PC-9 (cell line): Measurements from ENCODE around the gene DSG4. TPM values are rescaled to one million over a fixed set of nuclear protein-coding genes. Genes with fewer than 3 reads are reported as not detected.

ENCODE experiments used
- BruUV-seq: library from RNA; stranded (reverse); fragments of 400-500 nt; replicated peaks from 2 replicates; lab custom pipeline; 2021; lab: Mats Ljungman, UMichigan
- CTCF ChIA-PET: fragments of 300-600 bp; sonication (Branson Sonifier 250); formaldehyde crosslinking; loops from one replicate; lab custom pipeline; 2022; ENCODE audit warnings: antibody characterized with exemption; lab: Charles Lee
- POLR2A ChIA-PET: fragments of 300-600 bp; sonication (Branson Sonifier 250); formaldehyde crosslinking; loops from one replicate; lab custom pipeline; 2022; ENCODE audit warnings: antibody characterized with exemption; ENCODE audit not compliant: unreplicated experiment; lab: Charles Lee
- DNase-seq, 2 experiments: peaks; one replicate each; pipeline versions ENCODE4 v3.0.0 to v3.0.0-alpha.2; 2015 to 2022; ENCODE audit warnings: mixed read lengths in 1 of 2
- H2AFZ ChIP-seq: fragments of 200-600 bp; sonication (generic); 2 replicates; pipeline ENCODE4 v1.8.1; 2017; ENCODE audit warnings: antibody characterized with exemption
- H3F3A ChIP-seq: fragments of 200-600 bp; sonication (generic); 2 replicates; pipeline ENCODE4 v1.8.1; 2017; ENCODE audit warnings: antibody characterized with exemption, mild to moderate bottlenecking, low read depth; ENCODE audit not compliant: insufficient read depth
- H3K27ac ChIP-seq: fragments of 200-600 bp; sonication (generic); 2 replicates; pipeline ENCODE4 v1.6.1; 2016; ENCODE audit warnings: mixed run types
- H3K27me3 ChIP-seq: fragments of 200-600 bp; sonication (generic); 2 replicates; pipeline ENCODE4 v1.6.1; 2016; ENCODE audit warnings: low read depth, mixed run types; ENCODE audit not compliant: insufficient read depth
- H3K36me3 ChIP-seq: fragments of 200-600 bp; sonication (generic); 2 replicates; pipeline ENCODE4 v1.6.1; 2016; ENCODE audit warnings: low read depth, mixed run types
- H3K4me1 ChIP-seq: fragments of 200-600 bp; sonication (generic); replicated peaks from 2 replicates; pipeline ENCODE4 v1.6.1; 2016; ENCODE audit warnings: mixed run types; ENCODE audit not compliant: insufficient read depth
- H3K4me2 ChIP-seq: fragments of 200-600 bp; sonication (generic); 2 replicates; pipeline ENCODE4 v1.6.1; 2017; ENCODE audit warnings: mixed run types
- H3K4me3 ChIP-seq: fragments of 200-600 bp; sonication (generic); 2 replicates; pipeline ENCODE4 v1.6.1; 2016; ENCODE audit warnings: mixed run types
- H3K79me2 ChIP-seq: fragments of 200-600 bp; sonication (generic); 2 replicates; pipeline ENCODE4 v1.6.1; 2017; ENCODE audit warnings: low read depth, mixed run types
- H3K9me2 ChIP-seq: fragments of 200-600 bp; sonication (generic); 2 replicates; pipeline ENCODE4 v1.8.1; 2017; ENCODE audit warnings: mild to moderate bottlenecking; ENCODE audit not compliant: insufficient read depth
- H3K9me3 ChIP-seq: fragments of 200-600 bp; sonication (generic); 2 replicates; pipeline ENCODE4 v1.8.1; 2016; ENCODE audit warnings: low read depth; ENCODE audit not compliant: insufficient read depth
- H4K20me1 ChIP-seq: fragments of 200-600 bp; sonication (generic); 2 replicates; pipeline ENCODE4 v1.8.1; 2017; ENCODE audit not compliant: insufficient read depth
- CTCF ChIP-seq: fragments of 200-600 bp; sonication (generic); conservative IDR thresholded peaks from 2 replicates; pipeline ENCODE4 v1.6.1; 2017; ENCODE audit warnings: mixed run types, antibody characterized with exemption, mild to moderate bottlenecking, moderate library complexity
- EZH2 ChIP-seq: fragments of 200-600 bp; sonication (generic); IDR thresholded peaks from 2 replicates; pipeline ENCODE4 v1.8.0; 2017; ENCODE audit warnings: antibody characterized with exemption, low read depth
- intact Hi-C: fragments of 100-400 bp; cut with micrococcal nuclease; formaldehyde crosslinking; loops from one replicate; pipeline ENCODE4 v1.10.0; 2022; ENCODE audit not compliant: unreplicated experiment
- total RNA-seq: library from RNA; stranded (reverse); gene quantifications from 2 replicates; pipeline ENCODE4 v1.2.3, GENCODE V29; 2021

Gene DSG4
- total RNA-seq, 1 experiment from 2014 or later, result not detected

DNA sequence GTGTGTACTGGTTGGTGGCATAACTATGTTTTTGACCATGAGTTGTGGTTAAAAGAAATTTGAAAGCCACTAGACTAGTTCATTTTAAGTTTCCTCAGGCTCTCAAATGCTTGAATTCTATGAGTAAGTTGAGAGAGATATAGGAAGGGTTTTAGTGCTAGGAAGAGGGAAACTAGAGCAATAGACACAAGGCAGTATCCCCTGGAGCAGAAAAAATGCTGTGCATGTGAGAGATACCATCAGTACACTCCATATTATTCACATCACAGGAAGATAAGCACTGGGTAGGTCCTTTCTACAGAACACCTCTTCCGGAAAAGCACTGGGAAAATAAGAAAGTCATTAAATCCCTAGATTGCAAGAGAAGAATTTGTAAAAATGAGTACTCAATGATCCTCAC lies 51.6 kb downstream of the DSG4 start:
- Histone ChIP-seq H2AFZ (no peak overlapping the region), H3K4me3 (no peak overlapping the region), H3K27ac (no peak overlapping the region), H3K9me3 (no peaks in the 10 kb centered on the region), H3K4me2 (no peak overlapping the region), H3K4me1 (no peaks in the 10 kb centered on the region), H3F3A (no peaks in the 10 kb centered on the region), H3K27me3 (no peaks in the 10 kb centered on the region), H3K9me2 (no peaks in the 10 kb centered on the region), H4K20me1 (no peaks in the 10 kb centered on the region), H3K36me3 (no peaks in the 10 kb centered on the region), H3K79me2 (no peaks in the 10 kb centered on the region)
- intact Hi-C loops, result no loop called here
- DNase-seq, result no peak
- ChIA-PET CTCF (no interaction called here), POLR2A (no interaction called here)
- no peak for TF ChIP-seq CTCF
- TF ChIP-seq EZH2, result no peak
- no TSS peak for BruUV-seq

GRCh38 chr18:31429623-31430022 lies 53.0 kb downstream of the DSG4 start:
- Histone ChIP-seq H3K36me3 (no peaks in the 10 kb centered on the region), H3F3A (no peaks in the 10 kb centered on the region), H3K27ac (no peak overlapping the region), H4K20me1 (no peaks in the 10 kb centered on the region), H3K79me2 (no peaks in the 10 kb centered on the region), H3K9me3 (no peaks in the 10 kb centered on the region), H2AFZ (no peak overlapping the region), H3K4me3 (no peak overlapping the region), H3K4me1 (no peaks in the 10 kb centered on the region), H3K9me2 (no peaks in the 10 kb centered on the region), H3K27me3 (no peaks in the 10 kb centered on the region), H3K4me2 (no peak overlapping the region)
- no peak for DNase-seq
- POLR2A ChIA-PET, result interaction anchor here (0.7 kb wide), 1 partner anchor 84 kb away, joined by 3 read pairs; no protein-coding TSS in a partner anchor
- CTCF ChIA-PET, result interaction anchor here (0.6 to 0.7 kb wide), 2 partner anchors 174 to 188 kb away, joined by 6 to 15 read pairs; no protein-coding TSS in a partner anchor
- intact Hi-C loops, result no loop called here
- no TSS peak for BruUV-seq
- TF ChIP-seq EZH2 (no peak), CTCF (no peak)

DNA sequence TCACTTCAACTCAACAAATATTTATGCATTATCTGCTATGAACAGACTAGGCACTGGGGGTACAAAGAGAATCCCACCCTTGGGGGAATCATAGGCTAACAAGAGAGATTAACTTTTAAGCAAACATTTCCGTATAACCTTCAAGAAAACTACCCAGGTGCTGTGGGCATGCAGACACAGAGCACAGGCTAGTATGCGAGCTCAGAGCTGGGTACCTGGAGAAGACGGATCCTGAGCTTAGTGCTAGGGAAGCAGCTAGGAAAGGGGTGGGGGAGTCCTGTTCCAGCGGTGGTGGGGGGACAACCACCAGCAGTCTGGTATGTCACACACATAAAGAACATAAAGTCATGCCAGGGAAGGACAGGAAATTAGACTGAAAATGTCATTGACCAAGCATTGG lies 53.5 kb downstream of the DSG4 start:
- H3K36me3 ChIP-seq, result no peaks in the 10 kb centered on the region
- BruUV-seq, result no TSS peak
- H2AFZ ChIP-seq, result no peak overlapping the region
- H3K79me2 ChIP-seq, result no peaks in the 10 kb centered on the region
- no peaks in the 10 kb centered on the region for H3K27me3 ChIP-seq
- TF ChIP-seq EZH2, result no peak
- no peak for TF ChIP-seq CTCF
- H3K4me3 ChIP-seq, result no peak overlapping the region
- H4K20me1 ChIP-seq, result no peaks in the 10 kb centered on the region
- H3K9me2 ChIP-seq, result no peaks in the 10 kb centered on the region
- POLR2A ChIA-PET, result interaction anchor here (0.7 kb wide), 1 partner anchor 83 kb away, joined by 3 read pairs; no protein-coding TSS in a partner anchor
- no peaks in the 10 kb centered on the region for H3F3A ChIP-seq
- H3K27ac ChIP-seq, result no peak overlapping the region
- CTCF ChIA-PET, result interaction anchor here (0.6 to 0.7 kb wide), 2 partner anchors 175 to 188 kb away, joined by 6 to 15 read pairs; no protein-coding TSS in a partner anchor
- intact Hi-C loops, result no loop called here
- H3K4me1 ChIP-seq, result no peaks in the 10 kb centered on the region
- no peak overlapping the region for H3K4me2 ChIP-seq
- no peak for DNase-seq
- H3K9me3 ChIP-seq, result no peaks in the 10 kb centered on the region
